HCT116 (cell line): ENCODE data around the gene CRYGD. TPM values are rescaled to one million over a fixed set of nuclear protein-coding genes. Genes with fewer than 3 reads are reported as not detected.

Experiments used
- ATAC-seq: fragments of 200-7000 bp; cut with Tn5 transposase; 2 replicates; pipeline ENCODE4 v1.9.1; 2020; ENCODE audit warnings: mild to moderate bottlenecking, moderate library complexity
- BruUV-seq: library from RNA; stranded (reverse); fragments of 400-500 nt; replicated peaks from 2 replicates; lab custom pipeline; 2021; lab: Mats Ljungman, UMichigan
- CTCF ChIA-PET: fragments of 300-600 bp; sonication (Branson Sonifier 250); formaldehyde crosslinking; loops from one replicate; lab custom pipeline; 2021; ENCODE audit warnings: antibody characterized with exemption; lab: Charles Lee
- POLR2A ChIA-PET: fragments of 300-600, 350-600 bp; sonication (Branson Sonifier 250); formaldehyde crosslinking; loops from one replicate; lab custom pipeline; 2021; ENCODE audit warnings: antibody characterized with exemption; lab: Charles Lee
- RAD21 ChIA-PET, 2 experiments: fragments of 300-600 bp; sonication (Branson Sonifier 250); formaldehyde crosslinking; loops; one replicate each; lab custom pipeline; 2023; ENCODE audit warnings: low total read pairs in 2 of 2; ENCODE audit not compliant: uncharacterized antibody in 2 of 2, unreplicated experiment in 2 of 2, low non-redundant PET in 1 of 2; lab: Charles Lee
- DNase-seq: peaks from one replicate; pipeline ENCODE4 v3.0.0-alpha.2; 2010; ENCODE audit warnings: low read depth, low spot score
- H2AFZ ChIP-seq: fragments of 200-600 bp; shearing (Covaris generic), sonication (generic); 2 replicates; pipeline ENCODE4 v1.6.1; 2017; ENCODE audit warnings: low read depth, mixed run types, mixed read lengths, antibody characterized with exemption, low read length; ENCODE audit not compliant: poor library complexity, severe bottlenecking
- H3K27ac ChIP-seq: 2 replicates; pipeline ENCODE4 v1.5.1; 2012; ENCODE audit warnings: low read depth, low read length
- H3K27me3 ChIP-seq: fragments of 200-600 bp; sonication (generic); 2 replicates; pipeline ENCODE4 v1.6.1; 2016; ENCODE audit warnings: mixed run types, low read length, mixed read lengths; ENCODE audit not compliant: insufficient read depth
- H3K36me3 ChIP-seq, 2 experiments: fragments of 200-500 bp in 1 of 2; fragments of 200-600 bp in 1 of 2; sonication (Bioruptor generic) in 1 of 2; sonication (generic) in 1 of 2; 2 replicates each; pipeline versions ENCODE4 v1.5.1 to v1.6.1; 2014 to 2016; ENCODE audit warnings: low read length in 2 of 2, inconsistent platforms in 1 of 2, mixed read lengths in 1 of 2, mixed run types in 1 of 2; ENCODE audit not compliant: insufficient read depth in 2 of 2, control insufficient read depth in 1 of 2
- H3K4me1 ChIP-seq, 2 experiments: fragments of 200-600 bp in 1 of 2; sonication (generic) in 1 of 2; 2 replicates each; pipeline versions ENCODE4 v1.5.1 to v1.6.1; 2012 to 2017; ENCODE audit warnings: low read length in 2 of 2, inconsistent platforms in 1 of 2, mild to moderate bottlenecking in 1 of 2, mixed read lengths in 1 of 2, mixed run types in 1 of 2, moderate library complexity in 1 of 2; ENCODE audit not compliant: insufficient read depth in 2 of 2, control insufficient read depth in 1 of 2
- H3K4me2 ChIP-seq: fragments of 200-600 bp; sonication (generic); 2 replicates; pipeline ENCODE4 v1.6.1; 2017; ENCODE audit warnings: mixed run types, low read length, mixed read lengths
- H3K4me3 ChIP-seq, 2 experiments: fragments of 200-600 bp in 1 of 2; sonication (generic) in 1 of 2; replicated peaks in 1 of 2; 2 replicates each; pipeline ENCODE4 v1.5.1; 2011 to 2016; ENCODE audit warnings: low read length in 2 of 2, control low read depth in 1 of 2, low read depth in 1 of 2, mild to moderate bottlenecking in 1 of 2, mixed read lengths in 1 of 2, mixed run types in 1 of 2
- H3K79me2 ChIP-seq: fragments of 200-600 bp; sonication (generic); 2 replicates; pipeline ENCODE4 v1.6.1; 2017; ENCODE audit warnings: mild to moderate bottlenecking, mixed run types, low read length, moderate library complexity, mixed read lengths; ENCODE audit not compliant: insufficient read depth
- H3K9ac ChIP-seq: fragments of 200-600 bp; sonication (generic); 2 replicates; pipeline ENCODE4 v1.6.1; 2016; ENCODE audit warnings: low read length, mixed read lengths
- H3K9me2 ChIP-seq: fragments of 200-600 bp; sonication (generic), shearing (Covaris generic); 2 replicates; pipeline ENCODE4 v1.6.1; 2017; ENCODE audit warnings: mixed run types, mild to moderate bottlenecking, moderate library complexity; ENCODE audit not compliant: insufficient read depth
- H3K9me3 ChIP-seq, 2 experiments: fragments of 200-500 bp in 1 of 2; fragments of 200-600 bp in 1 of 2; sonication (Bioruptor generic) in 1 of 2; sonication (generic) in 1 of 2; 2 replicates each; pipeline ENCODE4 v1.6.1; 2014 to 2017; ENCODE audit warnings: low read length in 2 of 2, mixed read lengths in 2 of 2, inconsistent platforms in 1 of 2, low read depth in 1 of 2, mild to moderate bottlenecking in 1 of 2, mixed run types in 1 of 2, moderate library complexity in 1 of 2; ENCODE audit not compliant: control insufficient read depth in 1 of 2, insufficient read depth in 1 of 2
- H4K20me1 ChIP-seq: fragments of 200-600 bp; sonication (generic), shearing (Covaris generic); 2 replicates; pipeline ENCODE4 v1.6.1; 2017; ENCODE audit warnings: mixed run types, mild to moderate bottlenecking, moderate library complexity; ENCODE audit not compliant: insufficient read depth
- CBX3 ChIP-seq: IDR thresholded peaks from 2 replicates; pipeline ENCODE4 v1.6.1; 2012; ENCODE audit warnings: low read depth
- CEBPB ChIP-seq: IDR thresholded peaks from 2 replicates; pipeline ENCODE4 v1.6.1; 2012; ENCODE audit warnings: low read depth
- CTCF ChIP-seq, 3 experiments: fragments of 200-600 bp in 1 of 3; sonication (generic) in 1 of 3; IDR thresholded peaks in 2 of 3; conservative IDR thresholded peaks in 1 of 3; 2 replicates each; pipeline ENCODE4 v1.5.1; 2012 to 2017; ENCODE audit warnings: low read depth in 2 of 3, low read length in 2 of 3, antibody characterized with exemption in 1 of 3, borderline replicate concordance in 1 of 3, control low read depth in 1 of 3, mild to moderate bottlenecking in 1 of 3, mixed read lengths in 1 of 3, mixed run types in 1 of 3, moderate library complexity in 1 of 3; ENCODE audit not compliant: insufficient read depth in 1 of 3
- ELF1 ChIP-seq: IDR thresholded peaks from 2 replicates; pipeline ENCODE4 v1.6.1; 2012; ENCODE audit warnings: low read depth, borderline replicate concordance
- EZH2 ChIP-seq: fragments of 200-600 bp; sonication (generic); IDR thresholded peaks from 2 replicates; pipeline ENCODE4 v1.6.1; 2017; ENCODE audit warnings: antibody characterized with exemption, mixed run types
- FOSL1 ChIP-seq: IDR thresholded peaks from 2 replicates; pipeline ENCODE4 v1.6.1; 2012; ENCODE audit warnings: low read depth
- POLR2A ChIP-seq: IDR thresholded peaks from 2 replicates; pipeline ENCODE4 v1.7.0; 2011; ENCODE audit warnings: borderline replicate concordance; ENCODE audit not compliant: insufficient read depth, insufficient read length; ENCODE audit errors: extremely low read depth
- POLR2AphosphoS5 ChIP-seq: IDR thresholded peaks from 2 replicates; pipeline ENCODE4 v1.6.1; 2011; ENCODE audit warnings: mild to moderate bottlenecking, low read depth, low read length, moderate library complexity
- SIN3A ChIP-seq: IDR thresholded peaks from 2 replicates; pipeline ENCODE4 v1.6.1; 2012; ENCODE audit warnings: low read depth
- SP1 ChIP-seq: IDR thresholded peaks from 2 replicates; pipeline ENCODE4 v1.6.1; 2012; ENCODE audit warnings: low read depth
- SRF ChIP-seq: IDR thresholded peaks from 2 replicates; pipeline ENCODE4 v1.6.1; 2012; ENCODE audit warnings: low read depth
- ZFX ChIP-seq: fragments of 450-650 bp; IDR thresholded peaks from 2 replicates; pipeline ENCODE4 v1.6.1; 2017
- intact Hi-C: fragments of 100-400 bp; cut with micrococcal nuclease; formaldehyde crosslinking; loops from 2 replicates; pipeline ENCODE4 v1.10.0; 2022
- total RNA-seq: library from RNA; stranded (reverse); gene quantifications from one replicate; pipeline ENCODE4 v1.2.1, GENCODE V29; 2021; ENCODE audit not compliant: unreplicated experiment

CRYGD gene
- total RNA-seq, 1 experiment from 2014 or later, result not detected

GRCh38 chr2:208098267-208098666 lies 26.1 kb downstream of the CRYGD start (continued):
- no peak for TF ChIP-seq SRF

DNA sequence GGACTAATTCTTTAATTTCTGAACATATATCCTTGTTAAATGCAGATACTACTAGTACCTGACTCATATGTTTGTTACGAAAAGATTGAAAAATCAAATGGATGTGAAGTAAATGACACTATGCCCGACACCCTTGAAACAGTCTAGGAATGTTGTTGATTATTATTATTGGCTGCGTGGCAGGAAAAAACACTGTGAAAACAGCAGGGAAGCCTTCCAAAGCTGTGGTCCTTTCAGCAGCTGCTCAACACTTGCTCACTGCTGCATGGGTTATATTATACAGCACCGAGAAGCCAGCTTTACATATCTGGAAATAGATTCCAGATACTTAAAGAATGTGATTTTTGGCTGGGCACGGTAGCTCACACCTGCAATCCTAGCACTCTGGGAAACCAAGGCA lies 26.5 kb downstream of the CRYGD start:
- H3K4me3 ChIP-seq, result no peak overlapping the region
- H2AFZ ChIP-seq, result no peak overlapping the region
- ChIA-PET RAD21 (no interaction called here), POLR2A (no interaction called here), CTCF (no interaction called here)
- no TSS peak for BruUV-seq
- no peaks in the 10 kb centered on the region for H3K27me3 ChIP-seq
- no peak for TF ChIP-seq FOSL1
- TF ChIP-seq EZH2, result no peak
- no peak for TF ChIP-seq POLR2AphosphoS5
- no peak for TF ChIP-seq ELF1
- TF ChIP-seq CTCF (IDR thresholded peaks at IDR 0.05 in 2 of 3, conservative IDR thresholded peaks at IDR 0.05 in 1 of 3; ENCODE audit: borderline replicate concordance in 1 of 3, insufficient read depth in 1 of 3, low read depth in 2 of 3, low read length in 2 of 3), result no peak
- no peak for TF ChIP-seq SRF
- TF ChIP-seq CEBPB, result no peak
- no peak for TF ChIP-seq POLR2A
- TF ChIP-seq SIN3A, result no peak
- TF ChIP-seq CBX3, result no peak
- no peak for TF ChIP-seq SP1
- TF ChIP-seq ZFX, result no peak
- H3K4me2 ChIP-seq, result no peak overlapping the region
- no peaks in the 10 kb centered on the region for H3K79me2 ChIP-seq
- no peaks in the 10 kb centered on the region for H3K9me3 ChIP-seq
- H3K27ac ChIP-seq, result no peak overlapping the region
- H3K36me3 ChIP-seq, result no peaks in the 10 kb centered on the region
- no peak overlapping the region for H3K9ac ChIP-seq
- H3K9me2 ChIP-seq, result no peaks in the 10 kb centered on the region
- ATAC-seq (no peak), DNase-seq (no peak)
- H4K20me1 ChIP-seq, result no peaks in the 10 kb centered on the region
- intact Hi-C loops, result no loop called here
- H3K4me1 ChIP-seq, result peaks cover 0 to 5% of the 10 kb centered on the region in 2 experiments; a peak in 1 of 4 replicates
